H9 (cell line): ENCODE measurements around the gene PI4KB. TPM values are rescaled to one million over a fixed set of nuclear protein-coding genes. Genes with fewer than 3 reads are reported as not detected.
A peak's percentile ranks its signal among the peaks of the same experiment; 100 is the strongest.

Experiments
- DNase-seq: peaks from one replicate; pipeline ENCODE4 v3.0.0-alpha.2; 2017
- H2AFZ ChIP-seq: one replicate; pipeline ENCODE4 v1.6.1; 2013; ENCODE audit warnings: mild to moderate bottlenecking, low read length, control low read depth, moderate library complexity
- H2AK5ac ChIP-seq: 2 replicates; pipeline ENCODE4 v1.6.1; 2013; ENCODE audit warnings: low read length, control low read depth, mixed read lengths; ENCODE audit not compliant: insufficient read length
- H2BK120ac ChIP-seq: one replicate; pipeline ENCODE4 v1.6.1; 2013; ENCODE audit warnings: low read depth, mild to moderate bottlenecking, low read length, control low read depth, inconsistent platforms; ENCODE audit not compliant: poor library complexity, severe bottlenecking
- H2BK12ac ChIP-seq: 2 replicates; pipeline ENCODE4 v1.6.1; 2013; ENCODE audit warnings: low read length, control low read depth, mixed read lengths, low read depth; ENCODE audit not compliant: insufficient read length
- H2BK15ac ChIP-seq: 2 replicates; pipeline ENCODE4 v1.6.1; 2013; ENCODE audit warnings: low read depth, low read length, control low read depth
- H2BK20ac ChIP-seq: one replicate; pipeline ENCODE4 v1.6.1; 2013; ENCODE audit warnings: low read depth, mild to moderate bottlenecking, low read length, control low read depth, inconsistent platforms; ENCODE audit not compliant: poor library complexity, severe bottlenecking
- H2BK5ac ChIP-seq: 2 replicates; pipeline ENCODE4 v1.6.1; 2013; ENCODE audit warnings: low read length, control low read depth, mixed read lengths; ENCODE audit not compliant: insufficient read length
- H3K14ac ChIP-seq: 2 replicates; pipeline ENCODE4 v1.6.1; 2013; ENCODE audit warnings: low read length, control low read depth; ENCODE audit not compliant: insufficient read depth
- H3K18ac ChIP-seq: 2 replicates; pipeline ENCODE4 v1.6.1; 2013; ENCODE audit warnings: low read depth, mild to moderate bottlenecking, mixed read lengths, low read length, control low read depth; ENCODE audit not compliant: insufficient read length
- H3K23ac ChIP-seq: 2 replicates; pipeline ENCODE4 v1.6.1; 2013; ENCODE audit warnings: low read length, control low read depth, mixed read lengths, low read depth; ENCODE audit not compliant: insufficient read length
- H3K23me2 ChIP-seq: 2 replicates; pipeline ENCODE4 v1.6.1; 2013; ENCODE audit warnings: low read depth, mild to moderate bottlenecking, mixed read lengths, low read length, control low read depth; ENCODE audit not compliant: insufficient read length, poor library complexity, severe bottlenecking
- H3K27ac ChIP-seq: 2 replicates; pipeline ENCODE4 v1.5.1; 2013; ENCODE audit warnings: low read length, control low read depth, mixed read lengths, low read depth; ENCODE audit not compliant: insufficient read length
- H3K27me3 ChIP-seq: 2 replicates; pipeline ENCODE4 v1.6.1; 2013; ENCODE audit warnings: low read length, control low read depth, inconsistent platforms; ENCODE audit not compliant: insufficient read depth
- H3K4ac ChIP-seq: 2 replicates; pipeline ENCODE4 v1.6.1; 2013; ENCODE audit warnings: low read depth, mild to moderate bottlenecking, control low read depth, inconsistent platforms, low read length, moderate library complexity
- H3K4me1 ChIP-seq: 2 replicates; pipeline ENCODE4 v1.6.1; 2013; ENCODE audit warnings: low read length, control low read depth, inconsistent platforms; ENCODE audit not compliant: insufficient read depth
- H3K4me2 ChIP-seq: 2 replicates; pipeline ENCODE4 v1.6.1; 2013; ENCODE audit warnings: low read length, control low read depth, mixed read lengths; ENCODE audit not compliant: insufficient read length, insufficient read depth
- H3K56ac ChIP-seq: 2 replicates; pipeline ENCODE4 v1.6.1; 2013; ENCODE audit warnings: low read depth, mild to moderate bottlenecking, mixed read lengths, low read length, control low read depth; ENCODE audit not compliant: insufficient read length
- H3K79me1 ChIP-seq: 2 replicates; pipeline ENCODE4 v1.6.1; 2013; ENCODE audit warnings: low read depth, mild to moderate bottlenecking, moderate library complexity, low read length, control low read depth, inconsistent platforms; ENCODE audit not compliant: insufficient read depth, poor library complexity, severe bottlenecking
- H3K79me2 ChIP-seq: 2 replicates; pipeline ENCODE4 v1.6.1; 2013; ENCODE audit warnings: low read length, control low read depth, inconsistent platforms; ENCODE audit not compliant: insufficient read depth
- H3K9ac ChIP-seq: 2 replicates; pipeline ENCODE4 v1.6.1; 2013; ENCODE audit warnings: low read length, control low read depth, mixed read lengths; ENCODE audit not compliant: insufficient read length; ENCODE audit errors: extremely low read depth
- H3K9me3 ChIP-seq: one replicate; pipeline ENCODE4 v1.6.1; 2013; ENCODE audit warnings: low read depth, low read length, inconsistent platforms; ENCODE audit not compliant: control insufficient read depth
- H3T11ph ChIP-seq: one replicate; pipeline ENCODE4 v1.6.1; 2013; ENCODE audit warnings: mild to moderate bottlenecking, low read length, control low read depth, inconsistent platforms
- H4K20me1 ChIP-seq: one replicate; pipeline ENCODE4 v1.6.1; 2013; ENCODE audit not compliant: control insufficient read depth, insufficient read length, insufficient read depth
- H4K5ac ChIP-seq: 2 replicates; pipeline ENCODE4 v1.6.1; 2013; ENCODE audit warnings: low read depth, mild to moderate bottlenecking, mixed read lengths, low read length, control low read depth; ENCODE audit not compliant: insufficient read length
- H4K8ac ChIP-seq: replicated peaks from 2 replicates; pipeline ENCODE4 v1.6.1; 2013; ENCODE audit warnings: low read length, control low read depth, mixed read lengths, low read depth; ENCODE audit not compliant: insufficient read length
- H4K91ac ChIP-seq: 2 replicates; pipeline ENCODE4 v1.6.1; 2013; ENCODE audit warnings: low read depth, mild to moderate bottlenecking, moderate library complexity, mixed read lengths, low read length, control low read depth; ENCODE audit not compliant: insufficient read length
- H3K27ac Mint-ChIP-seq, 3 experiments: 2 replicates in 2 of 3; 3 replicates in 1 of 3; pipeline ENCODE4 v1.8.0; 2020 to 2021; ENCODE audit warnings: mixed read lengths in 3 of 3, mild to moderate bottlenecking in 1 of 3, moderate library complexity in 1 of 3
- H3K27me3 Mint-ChIP-seq: 2 replicates; pipeline ENCODE4 v1.8.0; 2021; ENCODE audit warnings: low read depth, mild to moderate bottlenecking, moderate library complexity, mixed read lengths
- H3K36me3 Mint-ChIP-seq, 3 experiments: 2 replicates in 2 of 3; 3 replicates in 1 of 3; pipeline ENCODE4 v1.8.0; 2020 to 2021; ENCODE audit warnings: low read depth in 3 of 3, mixed read lengths in 3 of 3; ENCODE audit not compliant: insufficient read depth in 1 of 3
- H3K4me1 Mint-ChIP-seq, 2 experiments: 2 replicates each; pipeline ENCODE4 v1.8.0; 2020; ENCODE audit warnings: mixed read lengths in 2 of 2
- H3K4me3 Mint-ChIP-seq, 2 experiments: 2 replicates in 1 of 2; 3 replicates in 1 of 2; pipeline ENCODE4 v1.8.0; 2020 to 2021; ENCODE audit warnings: mild to moderate bottlenecking in 2 of 2, mixed read lengths in 2 of 2, moderate library complexity in 1 of 2
- H3K9me3 Mint-ChIP-seq, 2 experiments: 2 replicates in 1 of 2; 3 replicates in 1 of 2; pipeline ENCODE4 v1.8.0; 2020; ENCODE audit warnings: mild to moderate bottlenecking in 2 of 2, mixed read lengths in 2 of 2, moderate library complexity in 1 of 2
- WGBS: extraction: QIAGEN DNeasy Blood & Tissue Kit; methylation state at CpG from one replicate; pipeline ENCODE4 v1.1.7; 2013; ENCODE audit warnings: missing lambda C conversion rate, low lambda C conversion rate, mixed read lengths; ENCODE audit not compliant: insufficient read length; ENCODE audit errors: extremely low coverage; 5-methylcytosine and 5-hydroxymethylcytosine counted together
- total RNA-seq: library from RNA; stranded (reverse); gene quantifications from 2 replicates; pipeline ENCODE4 v1.2.1, GENCODE V29; 2021
- TF ChIP-seq, protein P1 (sequence below): fragments of 200-600 bp; sonication (generic); conservative IDR thresholded peaks from 3 replicates; pipeline ENCODE4 v1.8.0; 2021; ENCODE audit warnings: antibody characterized with exemption, mild to moderate bottlenecking

Gene PI4KB
- total RNA-seq, 1 experiment from 2014 or later, result 39.1 TPM

- H2BK12ac ChIP-seq, result no peak overlapping the region
- H2BK120ac ChIP-seq, result no peak overlapping the region
- H4K20me1 ChIP-seq, result peaks cover 2% of the 10 kb centered on the region
- H3K14ac ChIP-seq, result no peak overlapping the region
- Mint-ChIP-seq H3K9me3 (no peaks in the 10 kb centered on the region), H3K4me3 (no peak overlapping the region), H3K4me1 (peaks cover 10 to 11% of the 10 kb centered on the region in 2 experiments), H3K27ac (peak overlapping the region in 2 of 3 experiments; percentile 42 to 56; a peak in 3 of 7 replicates), H3K27me3 (no peaks in the 10 kb centered on the region), H3K36me3 (peaks cover 9 to 68% (median 38%) of the 10 kb centered on the region in 3 experiments; a peak in 6 of 7 replicates)
- H3K27ac ChIP-seq, result no peak overlapping the region
- no peak overlapping the region for H3K4me2 ChIP-seq
- H3K79me2 ChIP-seq, result no peaks in the 10 kb centered on the region
- no peaks in the 10 kb centered on the region for H3K23me2 ChIP-seq
- no peak overlapping the region for H2AFZ ChIP-seq
- DNase-seq, result no peak
- H4K91ac ChIP-seq, result no peak overlapping the region
- no peak overlapping the region for H3T11ph ChIP-seq
- 0 out of 2 replicates have a peak, but pooled peaks cover 5% of the 10 kb centered on the region for H3K4me1 ChIP-seq
- H3K79me1 ChIP-seq, result no peaks in the 10 kb centered on the region
- no peaks in the 10 kb centered on the region for H3K9me3 ChIP-seq
- H3K9ac ChIP-seq, result no peak overlapping the region
- H3K56ac ChIP-seq, result no peak overlapping the region
- H3K4ac ChIP-seq, result no peak overlapping the region
- no peak overlapping the region for H3K23ac ChIP-seq
- TF ChIP-seq, protein P1, sequence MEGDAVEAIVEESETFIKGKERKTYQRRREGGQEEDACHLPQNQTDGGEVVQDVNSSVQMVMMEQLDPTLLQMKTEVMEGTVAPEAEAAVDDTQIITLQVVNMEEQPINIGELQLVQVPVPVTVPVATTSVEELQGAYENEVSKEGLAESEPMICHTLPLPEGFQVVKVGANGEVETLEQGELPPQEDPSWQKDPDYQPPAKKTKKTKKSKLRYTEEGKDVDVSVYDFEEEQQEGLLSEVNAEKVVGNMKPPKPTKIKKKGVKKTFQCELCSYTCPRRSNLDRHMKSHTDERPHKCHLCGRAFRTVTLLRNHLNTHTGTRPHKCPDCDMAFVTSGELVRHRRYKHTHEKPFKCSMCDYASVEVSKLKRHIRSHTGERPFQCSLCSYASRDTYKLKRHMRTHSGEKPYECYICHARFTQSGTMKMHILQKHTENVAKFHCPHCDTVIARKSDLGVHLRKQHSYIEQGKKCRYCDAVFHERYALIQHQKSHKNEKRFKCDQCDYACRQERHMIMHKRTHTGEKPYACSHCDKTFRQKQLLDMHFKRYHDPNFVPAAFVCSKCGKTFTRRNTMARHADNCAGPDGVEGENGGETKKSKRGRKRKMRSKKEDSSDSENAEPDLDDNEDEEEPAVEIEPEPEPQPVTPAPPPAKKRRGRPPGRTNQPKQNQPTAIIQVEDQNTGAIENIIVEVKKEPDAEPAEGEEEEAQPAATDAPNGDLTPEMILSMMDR, result no peak
- no peak overlapping the region for H2BK15ac ChIP-seq
- no peak overlapping the region for H4K5ac ChIP-seq
- no peak overlapping the region for H2BK5ac ChIP-seq
- no peak overlapping the region for H3K18ac ChIP-seq
- WGBS, result no CpG with 5 or more reads among the region's 7 CpGs
- H3K27me3 ChIP-seq, result no peaks in the 10 kb centered on the region
- no peak overlapping the region for H4K8ac ChIP-seq
- H2AK5ac ChIP-seq, result no peak overlapping the region
- H2BK20ac ChIP-seq, result no peak overlapping the region
These were observed 15.5 kb downstream of the PI4KB start for GRCh38 chr1:151311589-151312331.
